NB4 (cell line): ENCODE results near the gene PLEKHG3.

Experiments
- DNase-seq: peaks from one replicate; pipeline ENCODE4 v3.0.0; 2010; ENCODE audit warnings: low read depth
- H3K4me3 ChIP-seq: one replicate; pipeline ENCODE4 v1.5.1; 2011; ENCODE audit warnings: mild to moderate bottlenecking, low read depth, low read length, moderate library complexity
- MYC ChIP-seq: IDR thresholded peaks from 2 replicates; pipeline ENCODE4 v1.6.1; 2011; ENCODE audit warnings: low read depth, low read length
- POLR2A ChIP-seq: IDR thresholded peaks from 2 replicates; pipeline ENCODE4 v1.6.1; 2011; ENCODE audit warnings: mild to moderate bottlenecking; ENCODE audit not compliant: insufficient read length; ENCODE audit errors: extremely low read depth
- TF ChIP-seq, protein P1 (sequence below): IDR thresholded peaks from one replicate; pipeline ENCODE4 v1.5.1; 2012; ENCODE audit warnings: low read depth, low read length
- TF ChIP-seq, protein P2 (sequence below): IDR thresholded peaks from 2 replicates; pipeline ENCODE4 v1.6.1; 2011; ENCODE audit warnings: low read depth, low read length

Gene PLEKHG3

DNA sequence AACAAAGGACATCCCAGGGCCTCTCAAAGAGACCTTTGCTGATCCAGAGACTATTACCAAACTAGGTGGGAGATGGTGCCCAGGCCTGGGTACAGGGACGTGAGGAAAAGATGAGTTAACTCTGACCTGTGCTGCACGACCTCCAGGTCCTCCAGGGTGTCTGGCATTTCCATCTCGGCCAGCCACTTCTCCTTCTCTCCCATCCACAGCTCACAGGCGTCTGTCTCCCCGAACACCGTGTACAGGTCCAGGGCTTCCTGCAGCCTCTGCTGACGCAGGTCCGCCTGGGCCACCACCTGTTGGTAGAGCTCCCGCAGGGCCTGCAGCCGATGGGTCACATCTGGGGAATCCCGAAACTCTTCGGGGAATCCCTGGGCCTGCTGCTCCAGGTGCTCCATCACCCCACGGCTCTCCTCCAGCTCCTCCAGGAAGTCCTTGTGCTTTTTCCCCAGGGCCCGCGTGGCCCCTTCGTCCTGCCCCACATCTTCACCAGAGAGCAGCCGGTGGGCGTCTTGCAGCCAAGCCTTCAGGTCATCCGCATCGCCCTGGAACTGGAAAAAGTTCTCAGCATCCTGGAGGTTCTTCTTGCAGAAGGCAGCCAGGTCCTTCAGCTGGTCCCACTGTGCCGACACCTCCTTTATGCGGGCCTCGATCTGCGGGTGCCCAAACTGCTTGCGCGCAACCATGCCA, 88.8 kb downstream of the PLEKHG3 start:
- DNase-seq, result no peak
- H3K4me3 ChIP-seq, result no peak overlapping the region
- no peak for TF ChIP-seq MYC
- TF ChIP-seq, protein P1, sequence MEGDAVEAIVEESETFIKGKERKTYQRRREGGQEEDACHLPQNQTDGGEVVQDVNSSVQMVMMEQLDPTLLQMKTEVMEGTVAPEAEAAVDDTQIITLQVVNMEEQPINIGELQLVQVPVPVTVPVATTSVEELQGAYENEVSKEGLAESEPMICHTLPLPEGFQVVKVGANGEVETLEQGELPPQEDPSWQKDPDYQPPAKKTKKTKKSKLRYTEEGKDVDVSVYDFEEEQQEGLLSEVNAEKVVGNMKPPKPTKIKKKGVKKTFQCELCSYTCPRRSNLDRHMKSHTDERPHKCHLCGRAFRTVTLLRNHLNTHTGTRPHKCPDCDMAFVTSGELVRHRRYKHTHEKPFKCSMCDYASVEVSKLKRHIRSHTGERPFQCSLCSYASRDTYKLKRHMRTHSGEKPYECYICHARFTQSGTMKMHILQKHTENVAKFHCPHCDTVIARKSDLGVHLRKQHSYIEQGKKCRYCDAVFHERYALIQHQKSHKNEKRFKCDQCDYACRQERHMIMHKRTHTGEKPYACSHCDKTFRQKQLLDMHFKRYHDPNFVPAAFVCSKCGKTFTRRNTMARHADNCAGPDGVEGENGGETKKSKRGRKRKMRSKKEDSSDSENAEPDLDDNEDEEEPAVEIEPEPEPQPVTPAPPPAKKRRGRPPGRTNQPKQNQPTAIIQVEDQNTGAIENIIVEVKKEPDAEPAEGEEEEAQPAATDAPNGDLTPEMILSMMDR, result no peak
- no peak for TF ChIP-seq POLR2A
- TF ChIP-seq, protein P2, sequence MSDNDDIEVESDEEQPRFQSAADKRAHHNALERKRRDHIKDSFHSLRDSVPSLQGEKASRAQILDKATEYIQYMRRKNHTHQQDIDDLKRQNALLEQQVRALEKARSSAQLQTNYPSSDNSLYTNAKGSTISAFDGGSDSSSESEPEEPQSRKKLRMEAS, result no peak

DNA sequence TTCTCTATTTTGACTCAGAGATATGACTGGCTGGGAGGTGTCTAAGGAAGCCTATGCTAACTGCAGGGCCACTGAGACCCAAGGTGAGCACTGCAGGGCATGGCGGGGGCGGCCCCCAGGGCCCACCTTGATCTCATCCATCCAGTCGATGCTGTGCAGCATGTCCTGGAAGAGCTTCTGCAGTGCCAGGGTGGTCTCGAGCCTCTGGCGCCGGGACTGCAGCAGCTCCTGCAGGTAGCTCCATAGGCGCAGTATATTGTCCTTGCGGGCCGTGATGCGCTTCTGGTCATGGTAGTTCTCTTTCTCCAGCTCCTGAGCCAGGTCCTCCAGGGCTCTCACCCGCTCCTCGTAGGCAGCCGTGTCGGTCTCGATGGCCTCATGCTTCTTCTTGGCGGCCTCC, 91.0 kb downstream of the PLEKHG3 start:
- H3K4me3 ChIP-seq, result no peak overlapping the region
- no peak for DNase-seq
- TF ChIP-seq MYC (no peak), POLR2A (no peak)
- TF ChIP-seq, protein P1, result no peak
- TF ChIP-seq, protein P2, result no peak

DNA sequence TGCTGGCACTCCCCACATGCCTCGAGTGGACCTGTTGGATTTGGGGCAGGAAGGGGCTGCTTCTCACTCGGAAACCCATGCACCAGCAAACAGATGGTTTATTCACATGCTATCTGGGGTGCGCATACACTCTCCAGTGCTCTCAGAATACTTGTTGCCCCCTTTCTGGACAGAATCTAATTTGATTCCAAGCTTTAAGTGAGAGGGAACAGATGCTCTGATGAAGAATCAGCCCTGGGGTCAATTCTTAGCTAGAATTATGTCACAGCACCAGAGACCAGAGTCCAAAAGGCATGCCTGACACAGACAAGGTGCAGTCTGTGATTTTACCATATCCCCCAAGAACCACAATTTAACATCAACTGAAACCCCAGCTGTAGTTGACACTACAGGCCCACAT, 91.7 kb downstream of the PLEKHG3 start:
- TF ChIP-seq POLR2A (no peak), MYC (no peak)
- TF ChIP-seq, protein P1, result no peak
- TF ChIP-seq, protein P2, result no peak
- no peak overlapping the region for H3K4me3 ChIP-seq
- no peak for DNase-seq

DNA sequence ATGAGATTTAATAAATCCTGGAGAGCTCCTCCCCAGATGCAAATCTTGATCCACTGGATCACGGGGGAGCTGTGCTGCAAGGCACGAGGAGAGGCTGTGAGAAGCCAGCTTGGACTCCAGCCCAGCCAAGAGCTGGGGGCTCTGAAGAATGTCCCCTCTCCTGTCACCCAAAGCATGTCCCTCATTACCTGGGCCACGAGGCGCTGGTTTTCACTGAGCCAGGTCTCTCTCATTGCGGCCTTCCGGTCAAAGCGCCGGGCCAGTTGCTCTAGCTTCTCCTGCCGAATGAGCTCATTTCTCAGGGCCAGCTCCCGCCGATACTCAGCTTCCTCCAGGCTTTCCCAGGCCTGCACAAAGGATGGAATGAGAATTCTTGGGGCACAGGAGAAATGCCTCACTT, 92.1 kb downstream of the PLEKHG3 start:
- TF ChIP-seq, protein P1, result no peak
- TF ChIP-seq POLR2A, result no peak
- TF ChIP-seq MYC, result no peak
- TF ChIP-seq, protein P2, result no peak
- no peak for DNase-seq
- H3K4me3 ChIP-seq, result no peak overlapping the region

DNA sequence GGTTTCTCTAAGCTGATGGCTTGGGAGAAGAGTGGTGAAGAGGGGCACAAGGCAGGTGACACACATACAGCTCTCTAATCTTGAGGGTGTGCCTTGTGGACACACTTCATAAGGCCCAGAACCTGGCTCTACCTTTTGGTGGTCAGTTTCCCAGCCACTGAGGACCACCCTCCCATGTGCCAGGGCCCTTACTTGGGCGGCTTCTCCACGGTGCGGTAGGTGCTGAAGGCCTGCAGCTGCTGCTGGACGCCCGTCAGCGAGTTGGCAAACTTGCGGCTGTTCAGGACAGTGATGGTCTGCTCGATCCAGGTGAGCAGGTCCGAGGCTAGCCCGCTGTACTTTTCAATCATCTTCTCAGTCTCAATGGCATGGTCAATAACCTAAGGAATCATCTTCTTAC, 95.3 kb downstream of the PLEKHG3 start:
- H3K4me3 ChIP-seq, result no peak overlapping the region
- no peak for DNase-seq
- TF ChIP-seq, protein P1, result no peak
- TF ChIP-seq POLR2A, result no peak
- TF ChIP-seq, protein P2, result no peak
- no peak for TF ChIP-seq MYC
